ENCODE measurements around the gene STIL. TPM values are rescaled to one million over a fixed set of nuclear protein-coding genes. Genes with fewer than 3 reads are reported as not detected.

Gene STIL
- total RNA-seq (2022; extraction: Qiagen RNA extraction; ENCODE audit: low read depth), result 9.7 to 12.0 TPM (median 9.8 TPM) in 5 replicates

DNA sequence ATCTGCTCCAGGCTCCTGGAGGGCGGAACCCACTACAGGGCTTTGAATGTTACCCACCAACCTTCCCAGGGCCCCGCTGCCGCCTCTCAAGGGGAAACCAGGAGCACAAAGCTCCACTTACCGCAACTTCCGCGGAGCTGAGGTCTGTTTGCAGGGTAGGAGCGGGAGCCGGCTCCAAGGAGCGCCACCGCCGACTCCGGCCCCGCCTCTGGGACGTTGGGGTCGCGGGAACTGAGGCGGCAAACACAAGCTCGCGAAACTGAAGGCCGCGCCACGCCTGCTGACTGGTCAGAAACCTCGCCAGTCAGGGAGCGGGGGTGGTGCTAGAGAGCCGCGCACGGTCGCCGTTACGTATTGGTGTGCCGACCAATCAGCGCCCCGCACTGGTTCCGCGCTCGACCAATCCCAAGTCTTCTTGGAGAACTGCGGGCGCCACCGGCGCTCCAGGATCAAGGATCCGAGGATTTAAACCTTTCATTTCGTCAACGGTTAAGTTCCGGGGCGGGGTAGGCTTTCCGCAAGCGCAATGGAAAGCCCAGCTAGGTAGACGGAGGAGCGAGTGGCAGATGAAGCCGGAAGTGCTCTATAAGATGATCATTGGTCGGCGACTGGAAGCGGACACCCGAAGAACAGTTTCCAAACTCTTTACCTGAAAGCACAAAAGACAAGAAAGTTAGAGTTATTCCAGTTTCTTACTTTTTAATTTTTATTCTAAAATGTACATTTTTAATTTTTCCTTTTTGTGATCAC, at the start of gene STIL:
Gene STIL (minus strand): TSS at position 233 of the 750 bp plus-strand sequence. CDS start 3,828 bp downstream, outside the sequence.

DNA sequence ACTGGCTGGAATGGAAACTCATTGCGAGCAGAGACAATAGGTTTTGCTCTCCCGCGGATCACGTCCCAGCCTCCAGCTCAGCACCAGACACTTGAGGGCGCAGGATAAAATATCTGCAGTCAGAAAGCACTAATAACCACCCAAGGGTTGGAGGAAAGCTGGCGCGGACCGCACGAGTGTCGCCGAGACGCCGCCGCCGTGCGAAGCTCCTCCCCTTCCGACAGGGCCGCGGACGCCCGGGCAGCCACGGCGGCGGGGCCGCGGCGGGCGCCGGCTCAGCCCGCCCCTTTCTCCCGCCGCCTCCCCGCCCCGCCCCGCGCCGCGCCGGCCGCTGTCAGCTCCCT, 19.6 kb upstream of the STIL start, which contains the start of gene CMPK1:
Gene CMPK1 (plus strand): TSS at position 213 of the 344 bp plus-strand sequence. CDS start 156 bp downstream, outside the sequence.

DNA sequence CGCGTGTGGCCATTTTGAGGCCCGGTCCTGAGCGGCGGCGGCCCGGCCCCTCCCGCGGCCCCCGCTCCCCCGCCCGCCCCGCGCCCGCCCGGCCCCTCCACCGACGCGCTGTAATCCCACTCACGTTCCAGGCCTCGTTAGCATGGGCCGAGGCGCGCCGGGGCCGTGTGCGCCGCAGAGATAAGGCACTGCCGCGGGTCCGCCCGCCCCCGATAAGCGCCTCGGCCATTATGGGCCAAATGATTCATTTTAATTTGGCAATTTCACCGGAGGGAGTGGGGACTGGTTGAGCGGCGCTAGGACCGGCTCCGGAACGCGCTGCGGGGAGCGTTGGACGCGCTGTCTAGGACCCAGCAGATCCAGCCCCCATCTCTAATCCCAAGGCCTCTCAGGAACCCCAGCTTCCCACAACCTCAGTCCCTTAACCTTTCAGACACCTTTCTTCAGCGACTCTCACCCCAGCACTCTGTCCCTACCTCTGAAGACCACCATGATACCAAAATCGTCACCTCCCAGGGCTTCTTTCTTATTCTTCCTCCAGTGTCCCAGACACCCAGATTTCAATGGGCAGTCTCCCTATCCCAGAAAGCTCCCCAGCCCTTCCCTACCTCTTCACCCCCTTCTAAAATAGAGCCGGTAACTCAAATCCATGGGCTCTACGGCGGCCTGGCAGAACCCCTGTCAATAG, 81.6 kb downstream of the STIL start, which contains the start of gene TAL1:
Gene TAL1 (minus strand): TSS at position 39 of the 688 bp plus-strand sequence. CDS start 6,337 bp downstream, outside the sequence.

Other genes with a start within 250 kb of the STIL start
- not detected in 5 replicates for gene CYP4Z1, start 246.9 kb downstream of the STIL start, total RNA-seq (2022; extraction: Qiagen RNA extraction; ENCODE audit: low read depth)
- not detected in 5 replicates for gene CYP4A22, start 176.7 kb downstream of the STIL start, total RNA-seq (2022; extraction: Qiagen RNA extraction; ENCODE audit: low read depth)
- gene PDZK1IP1, start 124.1 kb downstream of the STIL start, total RNA-seq (2022; extraction: Qiagen RNA extraction; ENCODE audit: low read depth), result 5.5 to 8.8 TPM (median 7.7 TPM) in 5 replicates
- gene TAL1, start 81.9 kb downstream of the STIL start, total RNA-seq (2022; extraction: Qiagen RNA extraction; ENCODE audit: low read depth), result not detected in 5 replicates
- gene CMPK1, start 19.6 kb upstream of the STIL start, total RNA-seq (2022; extraction: Qiagen RNA extraction; ENCODE audit: low read depth), result 58.3 to 75.1 TPM (median 64.5 TPM) in 5 replicates
- gene FOXE3, start 102.1 kb upstream of the STIL start, total RNA-seq (2022; extraction: Qiagen RNA extraction; ENCODE audit: low read depth), result 0.06 TPM in 1 of 5 replicates, not detected in the others
- gene FOXD2, start 123.9 kb upstream of the STIL start, total RNA-seq (2022; extraction: Qiagen RNA extraction; ENCODE audit: low read depth), result 0.31 to 0.56 TPM (median 0.50 TPM) in 5 replicates